GM13976 (cell line): Measurements from ENCODE around the gene CCDC180.

ENCODE experiments used
- DNase-seq: peaks from one replicate; pipeline ENCODE4 v3.0.0; 2012; ENCODE audit warnings: low spot score
- CTCF ChIP-seq: IDR thresholded peaks from 2 replicates; pipeline ENCODE4 v1.5.1; 2012; ENCODE audit warnings: borderline replicate concordance, mild to moderate bottlenecking; ENCODE audit not compliant: insufficient read depth; ENCODE audit errors: extremely low read depth, missing control alignments, control extremely low read depth
- in situ Hi-C: fragments of 300-500 bp; cut with MboI; formaldehyde crosslinking; loops from one replicate; pipeline ENCODE4 v1.12.0; 2022; ENCODE audit warnings: low sequenced_read_pairs, mixed read lengths, inconsistent platforms; ENCODE audit not compliant: unreplicated experiment

CCDC180 gene

GRCh38 chr9:97348871-97349270 lies 41.4 kb downstream of the CCDC180 start:
- TF ChIP-seq CTCF: no peak
- DNase-seq: no peak
- in situ Hi-C loops: no loop called here

GRCh38 chr9:97349400-97349799 lies 41.9 kb downstream of the CCDC180 start:
- in situ Hi-C loops: no loop called here
- no peak for DNase-seq
- TF ChIP-seq CTCF: no peak

GRCh38 chr9:97354637-97355036 lies 47.2 kb downstream of the CCDC180 start:
- TF ChIP-seq CTCF: no peak
- DNase-seq: no peak
- in situ Hi-C loops: no loop called here

- no peak for TF ChIP-seq CTCF
- in situ Hi-C loops: no loop called here
- DNase-seq: no peak
Observed at GRCh38 chr9:97357056-97357455, 49.6 kb downstream of the CCDC180 start.
